Panc1 (cell line): ENCODE data around the gene ARHGEF7. TPM values are rescaled to one million over a fixed set of nuclear protein-coding genes. Genes with fewer than 3 reads are reported as not detected.

Experiments
- ATAC-seq: fragments of 200-7000 bp; cut with Tn5 transposase; 2 replicates; pipeline ENCODE4 v1.9.1; 2020; ENCODE audit warnings: mild to moderate bottlenecking, moderate library complexity
- BruUV-seq: library from RNA; stranded (reverse); fragments of 400-500 nt; replicated peaks from 2 replicates; lab custom pipeline; 2021; lab: Mats Ljungman, UMichigan
- CTCF ChIA-PET: fragments of 300-600 bp; sonication (Branson Sonifier 250); formaldehyde crosslinking; loops from one replicate; lab custom pipeline; 2022; ENCODE audit warnings: antibody characterized with exemption; lab: Charles Lee
- POLR2A ChIA-PET: fragments of 300-600 bp; sonication (Branson Sonifier 250); formaldehyde crosslinking; loops from one replicate; lab custom pipeline; 2022; ENCODE audit warnings: antibody characterized with exemption; lab: Charles Lee
- DNase-seq: peaks from one replicate; pipeline ENCODE4 v3.0.0-alpha.2; 2010; ENCODE audit warnings: low read depth, low spot score
- H3K27ac ChIP-seq: 2 replicates; pipeline ENCODE4 v1.5.1; 2011; ENCODE audit warnings: mild to moderate bottlenecking, low read length, inconsistent platforms
- H3K27me3 ChIP-seq: fragments of 200-500 bp; sonication (Bioruptor generic); 2 replicates; pipeline ENCODE4 v1.6.0; 2014; ENCODE audit warnings: low read length, inconsistent platforms; ENCODE audit not compliant: control insufficient read depth, insufficient read depth
- H3K36me3 ChIP-seq: fragments of 200-500 bp; sonication (Bioruptor generic); 2 replicates; pipeline ENCODE4 v1.5.1; 2014; ENCODE audit warnings: inconsistent platforms, mild to moderate bottlenecking, low read length, moderate library complexity; ENCODE audit not compliant: control insufficient read depth, insufficient read depth
- H3K4me1 ChIP-seq: 2 replicates; pipeline ENCODE4 v1.5.1; 2011; ENCODE audit warnings: inconsistent platforms, mild to moderate bottlenecking, low read length, moderate library complexity; ENCODE audit not compliant: control insufficient read depth, insufficient read depth
- H3K4me3 ChIP-seq, 2 experiments: 2 replicates each; pipeline ENCODE4 v1.5.1; 2011 to 2012; ENCODE audit warnings: low read depth in 2 of 2, low read length in 2 of 2, mild to moderate bottlenecking in 2 of 2, inconsistent platforms in 1 of 2, moderate library complexity in 1 of 2
- H3K9me3 ChIP-seq: fragments of 200-500 bp; sonication (Bioruptor generic); 2 replicates; pipeline ENCODE4 v1.5.1; 2014; ENCODE audit warnings: low read depth, mild to moderate bottlenecking, inconsistent platforms, low read length, moderate library complexity; ENCODE audit not compliant: control insufficient read depth, insufficient read depth
- CTCF ChIP-seq: fragments of 450-650 bp; IDR thresholded peaks from 2 replicates; pipeline ENCODE4 v1.5.1; 2017; ENCODE audit warnings: mild to moderate bottlenecking
- POLR2AphosphoS5 ChIP-seq: IDR thresholded peaks from 2 replicates; pipeline ENCODE4 v1.6.1; 2012; ENCODE audit warnings: mild to moderate bottlenecking, low read depth, low read length, moderate library complexity
- REST ChIP-seq, 2 experiments: IDR thresholded peaks; 2 replicates each; pipeline ENCODE4 v1.6.1; 2011 to 2012; ENCODE audit warnings: low read depth in 2 of 2, control low read depth in 1 of 2, low read length in 1 of 2, mild to moderate bottlenecking in 1 of 2, moderate library complexity in 1 of 2; ENCODE audit not compliant: insufficient read depth in 1 of 2
- SIN3A ChIP-seq: IDR thresholded peaks from 2 replicates; pipeline ENCODE4 v1.6.1; 2012; ENCODE audit warnings: low read depth, mild to moderate bottlenecking, low read length, moderate library complexity, borderline replicate concordance; ENCODE audit not compliant: insufficient read depth
- TCF7L2 ChIP-seq: IDR thresholded peaks from 2 replicates; pipeline ENCODE4 v1.6.1; 2011; ENCODE audit warnings: mild to moderate bottlenecking, low read depth, low read length, inconsistent platforms
- in situ Hi-C: cut with HindIII; loops from 2 replicates; pipeline ENCODE4 v1.10.0; 2016; ENCODE audit warnings: low sequenced_read_pairs, low pct_unique_long_range_greater_than_20kb
- intact Hi-C: fragments of 100-400 bp; cut with micrococcal nuclease; formaldehyde crosslinking; loops from one replicate; pipeline ENCODE4 v1.10.0; 2022; ENCODE audit not compliant: unreplicated experiment
- total RNA-seq: library from RNA; stranded (reverse); gene quantifications from one replicate; pipeline ENCODE4 v1.2.1, GENCODE V29; 2021; ENCODE audit not compliant: unreplicated experiment

ARHGEF7 gene
- total RNA-seq, 1 experiment from 2014 or later: 36.4 TPM

- no TSS peak for BruUV-seq
- no peaks in the 10 kb centered on the region for H3K9me3 ChIP-seq
- in situ Hi-C loops: no loop called here
Observed at GRCh38 chr13:111325941-111326620, 211.0 kb downstream of the ARHGEF7 start.

DNA sequence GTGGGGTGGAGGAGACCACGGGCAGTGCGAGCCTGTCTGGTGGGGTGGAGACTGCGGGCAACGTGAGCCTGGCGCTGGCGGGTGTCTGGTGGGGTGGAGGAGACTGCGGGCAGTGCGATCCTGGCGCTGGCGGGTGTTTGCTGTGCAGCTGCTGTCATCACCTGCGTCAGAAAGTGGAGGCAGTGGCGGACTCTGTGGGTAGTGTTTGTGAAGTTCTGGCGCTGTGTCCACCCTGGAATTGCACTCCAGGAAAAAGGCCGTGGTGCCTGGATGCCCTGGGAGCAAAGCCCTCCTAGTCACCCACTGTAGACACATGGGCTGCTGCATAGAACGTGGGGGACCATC, 211.5 kb downstream of the ARHGEF7 start:
- in situ Hi-C loops (no loop called here), intact Hi-C loops (no loop called here)
- DNase-seq (no peak), ATAC-seq (no peak)
- H3K4me3 ChIP-seq: no peak overlapping the region
- H3K27me3 ChIP-seq: no peaks in the 10 kb centered on the region
- no peak overlapping the region for H3K27ac ChIP-seq
- no peaks in the 10 kb centered on the region for H3K9me3 ChIP-seq
- ChIA-PET POLR2A (no interaction called here), CTCF (no interaction called here)
- no peak for TF ChIP-seq SIN3A
- no peak for TF ChIP-seq REST (IDR thresholded peaks at IDR 0.05; ENCODE audit: insufficient read depth in 1 of 2, low read depth in 2 of 2, low read length in 1 of 2)
- TF ChIP-seq POLR2AphosphoS5: no peak
- no peak for TF ChIP-seq TCF7L2
- TF ChIP-seq CTCF: no peak
- no TSS peak for BruUV-seq
- no peaks in the 10 kb centered on the region for H3K4me1 ChIP-seq
- no peaks in the 10 kb centered on the region for H3K36me3 ChIP-seq

More at GRCh38 chr13:111325941-111326620, 211.0 kb downstream of the ARHGEF7 start:
- Histone ChIP-seq H3K27me3 (no peaks in the 10 kb centered on the region), H3K27ac (no peak overlapping the region), H3K4me3 (no peak overlapping the region), H3K36me3 (no peaks in the 10 kb centered on the region), H3K4me1 (no peaks in the 10 kb centered on the region)
- TF ChIP-seq TCF7L2: no peak
- no peak for TF ChIP-seq SIN3A
- TF ChIP-seq REST (IDR thresholded peaks at IDR 0.05; ENCODE audit: insufficient read depth in 1 of 2, low read depth in 2 of 2, low read length in 1 of 2): no peak
- TF ChIP-seq CTCF: no peak
- TF ChIP-seq POLR2AphosphoS5: no peak
- ATAC-seq: no peak
- intact Hi-C loops: no loop called here
- ChIA-PET CTCF (no interaction called here), POLR2A (no interaction called here)
- no peak for DNase-seq
